NAMALWA (cell line): Measurements from ENCODE around the gene ENO2.

Source experiments
- DNase-seq: peaks from one replicate; pipeline ENCODE4 v3.0.0-alpha.2; 2015; ENCODE audit warnings: low spot score

The ENO2 gene

GRCh38 chr12:6932766-6933165, 18.4 kb downstream of the ENO2 start:
- DNase-seq: no peak

GRCh38 chr12:6934110-6934509, 19.7 kb downstream of the ENO2 start:
- DNase-seq: no peak

GRCh38 chr12:6935371-6936193, 21.2 kb downstream of the ENO2 start:
- no peak for DNase-seq

- no peak for DNase-seq
Observed at GRCh38 chr12:6936194-6936635, 21.8 kb downstream of the ENO2 start.

GRCh38 chr12:6936636-6937480, 22.5 kb downstream of the ENO2 start:
- peak; percentile 83 for DNase-seq

- DNase-seq: peak; percentile 98
Observed at GRCh38 chr12:6937481-6938352, 23.3 kb downstream of the ENO2 start.

GRCh38 chr12:6938353-6939190, 24.2 kb downstream of the ENO2 start:
- DNase-seq: no peak

GRCh38 chr12:6939191-6939540, 24.8 kb downstream of the ENO2 start:
- no peak for DNase-seq

- no peak for DNase-seq
Observed at GRCh38 chr12:6941267-6941666, 26.9 kb downstream of the ENO2 start.

- DNase-seq: no peak
Observed at GRCh38 chr12:6941782-6942181, 27.4 kb downstream of the ENO2 start.

- DNase-seq: no peak
Observed at GRCh38 chr12:6942331-6942665, 27.9 kb downstream of the ENO2 start.

GRCh38 chr12:6943389-6943721, 29.0 kb downstream of the ENO2 start:
- peak; percentile 97 for DNase-seq

- DNase-seq: no peak
Observed at GRCh38 chr12:6943722-6944380, 29.5 kb downstream of the ENO2 start, which contains the start of the genes C12orf57 and RNU7-1. C12orf57 (plus strand) TSS chr12:6944022; CDS start chr12:6944122, 100 bp downstream. RNU7-1 (plus strand) TSS chr12:6943816.

GRCh38 chr12:6944381-6945186, 30.2 kb downstream of the ENO2 start:
- DNase-seq: peak; percentile 99

GRCh38 chr12:6945613-6946012, 31.2 kb downstream of the ENO2 start:
- DNase-seq: no peak

GRCh38 chr12:6946033-6946919, 31.9 kb downstream of the ENO2 start:
- DNase-seq: peak; percentile 71

GRCh38 chr12:6946920-6947374, 32.6 kb downstream of the ENO2 start:
- no peak for DNase-seq

- DNase-seq: no peak
Observed at GRCh38 chr12:6947615-6948014, 33.2 kb downstream of the ENO2 start.
